HG03097 (cell line): Measurements from ENCODE around the gene SLC29A2.

Source experiments
- ATAC-seq: cut with Tn5 transposase; IDR thresholded peaks from one replicate; pipeline ENCODE4 v1.9.1; 2021; ENCODE audit not compliant: unreplicated experiment, low FRiP score

Gene SLC29A2

GRCh38 chr11:66371627-66372415 is at the start of gene SLC29A2:
Gene SLC29A2 (minus strand): TSS chr11:66371760. CDS start chr11:66371591, 169 bp downstream.
- peak; percentile 54 for ATAC-seq

DNA sequence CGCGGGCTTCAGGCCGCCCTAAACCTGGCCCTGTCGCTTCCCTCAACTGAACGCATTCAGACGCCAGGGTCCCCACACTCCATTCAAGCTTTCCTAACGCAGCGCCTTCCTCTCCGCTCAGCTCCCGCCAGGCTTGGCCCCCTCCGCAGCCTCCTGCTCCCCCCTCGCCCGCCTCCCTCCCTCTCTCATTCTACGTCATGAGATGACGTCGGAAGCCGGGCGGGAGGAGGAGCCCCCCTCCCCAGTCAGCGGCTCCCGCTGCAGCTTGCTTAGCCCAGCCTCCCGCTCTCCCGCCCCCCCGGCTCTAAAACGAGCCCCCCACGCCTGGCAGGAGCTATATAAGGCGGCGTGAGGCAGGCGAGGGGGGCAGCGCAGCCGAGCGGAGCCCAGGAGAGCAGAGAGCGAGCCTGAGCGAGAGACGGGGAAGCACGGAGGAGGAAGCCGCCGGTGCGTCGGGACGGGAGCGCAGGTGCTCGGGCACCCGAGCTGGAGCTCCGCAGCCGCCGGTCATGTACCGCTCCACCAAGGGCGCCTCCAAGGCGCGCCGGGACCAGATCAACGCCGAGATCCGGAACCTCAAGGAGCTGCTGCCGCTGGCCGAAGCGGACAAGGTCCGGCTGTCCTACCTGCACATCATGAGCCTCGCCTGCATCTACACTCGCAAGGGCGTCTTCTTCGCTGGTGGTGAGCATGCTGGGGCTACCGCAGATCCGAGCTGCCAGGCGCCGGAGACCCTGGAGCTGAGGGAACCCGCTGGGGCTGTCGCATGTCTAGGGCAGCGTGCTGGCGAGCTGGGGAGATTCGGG is 49.3 kb upstream of the SLC29A2 start, which contains the start of gene NPAS4:
Gene NPAS4 (plus strand): TSS at position 365 of the 806 bp plus-strand sequence. CDS start 145 bp downstream, at position 510.
- no peak for ATAC-seq

DNA sequence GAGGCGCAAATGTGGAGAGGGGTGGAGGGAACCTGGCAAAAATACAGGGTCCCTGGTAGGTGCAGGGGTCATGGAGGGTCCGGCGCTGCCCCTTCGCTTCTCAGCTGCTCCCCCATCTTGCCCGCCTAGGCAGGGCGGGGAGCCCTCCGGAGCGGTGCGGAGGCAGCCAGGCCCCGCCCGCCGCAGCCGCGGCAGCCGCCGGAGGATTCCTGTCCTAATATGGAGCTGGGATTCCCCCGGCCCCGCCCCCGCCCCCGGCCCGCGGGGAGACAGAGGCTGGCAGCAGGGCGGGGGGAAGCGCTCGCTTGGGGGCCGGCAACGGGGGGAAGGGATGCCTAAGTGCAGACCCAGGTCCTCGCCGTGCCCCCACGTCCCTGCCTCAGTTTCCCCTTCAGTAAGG is 48.3 kb upstream of the SLC29A2 start:
- no peak for ATAC-seq

DNA sequence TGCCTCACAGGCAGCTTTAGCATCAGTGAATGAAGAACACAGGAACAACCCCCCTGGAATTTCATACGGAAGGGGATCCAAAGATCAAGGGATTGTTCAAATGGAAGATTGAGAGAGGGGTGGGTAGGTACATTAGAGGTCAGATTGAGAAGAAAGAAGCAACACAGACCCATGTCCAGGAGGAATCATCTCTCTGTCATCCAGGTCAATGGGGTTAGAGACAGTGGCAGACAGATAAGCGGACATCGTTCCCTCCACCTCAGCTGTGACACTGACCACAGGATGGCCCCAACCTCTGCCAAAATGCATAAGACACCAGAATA is 47.4 kb upstream of the SLC29A2 start:
- no peak for ATAC-seq

- no peak for ATAC-seq
Observed at GRCh38 chr11:66418168-66418985, 46.8 kb upstream of the SLC29A2 start.

- no peak for ATAC-seq
Observed at GRCh38 chr11:66417000-66417399, 45.4 kb upstream of the SLC29A2 start.

DNA sequence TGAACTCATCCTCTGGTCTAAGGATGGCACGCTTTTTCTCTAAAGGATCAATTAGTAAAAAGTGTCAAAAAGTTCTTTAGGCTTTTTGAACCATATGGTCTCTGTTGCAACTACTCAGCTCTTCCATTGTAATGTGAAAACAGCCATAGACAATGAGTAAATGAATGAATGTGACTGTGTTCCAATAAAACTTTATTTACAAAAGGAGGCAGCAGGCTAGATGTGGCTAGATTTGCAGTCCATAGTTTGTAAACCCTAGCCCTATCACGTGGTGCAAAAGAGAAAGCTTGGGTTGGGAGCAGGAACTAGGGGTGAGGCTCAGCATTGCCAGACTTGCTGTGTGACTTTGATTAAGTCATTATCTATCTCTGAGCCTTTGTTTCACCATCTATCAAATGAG is 43.9 kb upstream of the SLC29A2 start:
- ATAC-seq, result no peak

- ATAC-seq, result no peak
Observed at GRCh38 chr11:66414120-66414934, 42.8 kb upstream of the SLC29A2 start.

DNA sequence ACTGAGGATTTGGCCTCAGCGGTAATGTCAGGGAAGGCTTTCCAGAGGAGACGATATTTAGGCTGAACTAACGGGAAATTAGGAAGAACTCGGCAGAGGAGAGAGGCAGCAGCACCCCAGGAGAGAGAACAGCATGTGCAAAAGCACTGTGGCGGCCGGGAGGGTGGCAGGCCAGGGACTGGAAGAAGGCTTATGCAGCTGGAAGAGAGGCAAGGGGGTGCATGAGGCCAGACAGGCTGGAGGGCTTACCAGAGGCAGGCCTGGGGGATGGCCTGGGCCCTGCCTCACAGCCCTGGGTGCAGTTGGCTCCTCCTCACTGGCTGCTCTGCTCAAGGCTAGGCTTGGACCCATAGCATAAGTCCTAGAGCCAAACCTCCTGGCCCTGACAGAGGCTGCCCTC is 41.6 kb upstream of the SLC29A2 start:
- no peak for ATAC-seq

GRCh38 chr11:66412110-66412509 is 40.5 kb upstream of the SLC29A2 start:
- ATAC-seq, result no peak

DNA sequence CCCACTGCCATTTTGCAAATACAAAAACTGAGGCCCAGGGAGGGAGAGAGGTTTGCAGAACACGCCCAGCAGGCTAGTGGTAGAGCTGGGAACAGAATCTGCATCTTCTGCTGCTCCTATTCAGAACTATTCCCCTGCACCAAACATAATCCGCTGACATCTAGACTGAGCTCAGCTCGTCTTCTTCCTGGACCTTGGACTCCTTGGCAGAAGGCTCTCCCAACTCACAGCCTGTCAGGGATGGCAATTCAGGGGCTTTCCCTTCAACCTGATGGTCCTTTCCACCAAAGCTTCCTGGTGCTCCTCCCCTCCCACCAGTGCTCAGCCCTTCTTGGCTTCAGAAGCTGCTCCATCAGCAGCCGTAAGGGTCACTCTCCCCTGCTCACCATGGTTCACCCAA is 39.8 kb upstream of the SLC29A2 start:
- no peak for ATAC-seq

DNA sequence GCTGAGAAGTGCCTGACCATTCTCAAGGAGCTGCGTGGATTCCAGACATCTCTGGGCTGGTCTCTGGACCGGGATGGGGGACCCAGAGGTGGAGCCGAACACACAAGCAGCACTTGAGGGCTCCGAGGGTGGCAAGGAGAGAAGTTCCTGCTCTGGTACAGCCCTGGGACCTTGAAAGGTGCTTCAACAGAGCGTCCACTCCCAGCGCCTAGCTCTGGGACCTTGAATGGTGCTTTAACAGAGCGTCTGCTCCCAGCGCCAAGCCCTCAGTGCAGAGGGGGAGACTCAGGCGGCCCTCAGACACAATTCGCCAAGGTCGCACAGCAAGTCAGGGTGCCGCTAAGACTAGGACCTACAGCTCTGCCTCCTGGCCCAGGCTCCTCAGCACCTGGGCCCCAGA is 38.6 kb upstream of the SLC29A2 start:
- no peak for ATAC-seq

- no peak for ATAC-seq
Observed at GRCh38 chr11:66409226-66409625, 37.7 kb upstream of the SLC29A2 start.

DNA sequence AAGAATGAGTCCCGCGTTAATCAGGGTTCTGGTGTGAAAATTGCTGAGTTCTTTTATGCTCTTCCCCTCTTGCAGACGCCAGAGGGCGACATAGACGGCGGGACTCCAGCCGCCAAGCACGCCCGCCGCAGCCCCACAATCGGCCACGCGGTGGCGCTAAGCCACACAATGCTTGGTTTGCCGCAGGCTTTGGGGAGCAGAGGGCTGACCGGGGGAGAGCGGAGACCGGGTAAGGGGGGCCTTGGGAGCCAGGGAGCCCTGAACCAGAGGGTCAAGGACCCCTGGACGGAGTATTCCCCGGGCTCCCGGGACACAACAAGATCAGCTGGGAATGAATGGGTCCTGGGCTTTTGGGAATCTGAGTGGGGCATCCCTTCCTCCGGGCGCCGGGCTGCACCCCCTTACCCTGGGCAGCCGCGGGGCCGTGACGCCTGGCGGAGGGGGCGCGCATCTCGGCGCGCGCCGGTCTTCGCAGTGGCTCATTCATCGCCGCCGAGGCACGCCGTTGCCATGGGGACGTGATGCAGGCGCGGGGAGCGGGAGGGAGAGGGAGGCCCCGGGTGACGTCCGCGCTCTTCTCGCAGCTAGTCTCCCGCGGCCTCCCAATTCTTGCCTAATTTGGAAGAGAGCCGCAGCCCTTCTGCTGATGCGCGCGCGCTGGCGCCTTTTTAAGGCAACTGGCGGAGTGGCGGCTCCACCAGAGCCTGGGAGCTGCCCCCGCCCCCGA is 37.1 kb upstream of the SLC29A2 start:
- ATAC-seq, result peak; percentile 80

DNA sequence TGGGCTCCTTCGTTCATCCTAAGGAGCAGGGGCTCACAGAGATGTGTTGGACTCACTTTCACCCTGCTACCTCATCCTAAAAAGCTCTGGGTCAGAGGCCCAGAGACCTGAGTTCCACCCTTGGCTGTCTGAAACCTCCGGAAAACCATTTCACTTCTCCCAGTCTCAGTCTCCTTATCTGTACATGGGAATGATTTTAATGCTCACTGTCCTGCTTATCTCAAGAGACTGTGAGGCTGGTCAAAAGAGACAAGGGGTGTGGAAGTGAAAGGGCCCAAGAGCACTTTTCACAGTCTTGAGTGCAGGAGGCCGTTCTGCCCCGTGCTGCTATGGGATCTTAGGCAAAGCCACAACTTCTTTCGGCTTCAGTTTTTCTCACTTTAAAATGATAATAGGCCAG is 36.1 kb upstream of the SLC29A2 start:
- ATAC-seq, result no peak

- no peak for ATAC-seq
Observed at GRCh38 chr11:66393954-66394353, 22.4 kb upstream of the SLC29A2 start.

- no peak for ATAC-seq
Observed at GRCh38 chr11:66391322-66391721, 19.8 kb upstream of the SLC29A2 start.

DNA sequence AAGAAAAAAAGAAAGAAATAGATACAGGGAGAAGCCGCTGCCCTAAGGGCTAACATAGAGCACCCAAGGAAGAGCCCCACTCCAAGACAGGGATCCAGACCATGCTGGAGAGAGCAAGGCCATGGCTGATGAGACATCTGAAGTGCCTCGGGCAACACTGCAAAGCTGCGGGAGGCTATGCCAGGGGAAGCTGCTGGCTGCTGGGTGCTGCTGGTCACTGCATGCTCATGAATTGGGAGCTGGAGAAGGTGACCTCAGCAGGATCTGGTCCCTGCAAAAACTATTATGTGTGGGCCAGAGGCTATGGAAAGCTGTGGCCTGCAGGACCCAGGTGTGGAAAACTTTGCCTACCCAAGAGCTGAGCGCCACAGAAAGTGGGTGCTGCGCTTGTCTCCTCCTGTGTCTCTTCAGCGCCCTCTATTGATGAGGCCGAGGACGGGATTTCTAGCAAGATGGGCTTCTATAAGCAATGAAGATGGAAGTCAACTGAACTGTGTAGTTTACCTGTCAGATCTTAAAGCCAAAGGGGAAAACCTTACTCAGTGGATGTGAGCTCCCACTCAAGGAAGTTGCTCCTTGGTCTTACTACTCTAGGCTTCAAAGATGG is 17.3 kb upstream of the SLC29A2 start:
- ATAC-seq, result no peak
